WTC11 (cell line): ENCODE results near the gene CAMTA1. TPM values are rescaled to one million over a fixed set of nuclear protein-coding genes. Genes with fewer than 3 reads are reported as not detected.
A peak's percentile ranks its signal among the peaks of the same experiment; 100 is the strongest.

Experiments used
- ATAC-seq: fragments of 200-7000 bp; cut with Tn5 transposase; 2 replicates; pipeline ENCODE4 v1.10.0; 2021; ENCODE audit warnings: mild to moderate bottlenecking, moderate library complexity
- CTCF ChIA-PET: fragments of 300-600 bp; sonication (Branson Sonifier 250); formaldehyde crosslinking; loops from one replicate; lab custom pipeline; 2021; ENCODE audit warnings: antibody characterized with exemption; lab: Charles Lee
- POLR2A ChIA-PET: fragments of 350-600 bp; sonication (Branson Sonifier 250); formaldehyde crosslinking; loops from one replicate; lab custom pipeline; 2021; ENCODE audit warnings: antibody characterized with exemption; lab: Charles Lee
- DNase-seq: peaks from one replicate; pipeline ENCODE4 v3.0.0; 2021; ENCODE audit warnings: low spot score
- H3K27ac Mint-ChIP-seq: 2 replicates; pipeline ENCODE4 v1.8.0; 2021; ENCODE audit warnings: mixed read lengths
- H3K27me3 Mint-ChIP-seq: 2 replicates; pipeline ENCODE4 v1.8.0; 2021; ENCODE audit warnings: low read depth, mild to moderate bottlenecking, moderate library complexity, mixed read lengths
- H3K36me3 Mint-ChIP-seq: 2 replicates; pipeline ENCODE4 v1.8.0; 2021; ENCODE audit warnings: mixed read lengths
- H3K4me1 Mint-ChIP-seq: 2 replicates; pipeline ENCODE4 v1.8.0; 2022; ENCODE audit warnings: mixed read lengths
- H3K4me3 Mint-ChIP-seq: 2 replicates; pipeline ENCODE4 v1.8.0; 2021; ENCODE audit warnings: mild to moderate bottlenecking, moderate library complexity, mixed read lengths
- H3K9me3 Mint-ChIP-seq: 2 replicates; pipeline ENCODE4 v1.8.0; 2021; ENCODE audit warnings: mixed read lengths
- AFF4 ChIP-seq: sonication (generic); formaldehyde crosslinking; IDR thresholded peaks from 2 replicates; pipeline ENCODE4 v1.8.1; 2023; ENCODE audit warnings: mild to moderate bottlenecking, missing genetic modification reagents, borderline replicate concordance
- CDX4 ChIP-seq: fragments of 250-450 bp; sonication (Bioruptor Pico); IDR thresholded peaks from 2 replicates; pipeline ENCODE4 v1.9.0; 2021; ENCODE audit warnings: moderate library complexity, mild to moderate bottlenecking, inconsistent platforms, borderline replicate concordance
- GRHL2 ChIP-seq: fragments of 250-450 bp; sonication (Bioruptor Pico); IDR thresholded peaks from 2 replicates; pipeline ENCODE4 v1.8.0; 2022; ENCODE audit warnings: mild to moderate bottlenecking, moderate library complexity; ENCODE audit not compliant: insufficient replicate concordance, severe bottlenecking
- HMGXB4 ChIP-seq: sonication (generic); formaldehyde crosslinking; IDR thresholded peaks from 2 replicates; pipeline ENCODE4 v1.8.1; 2023; ENCODE audit warnings: mild to moderate bottlenecking, moderate library complexity, missing genetic modification reagents
- NR2C2 ChIP-seq: sonication (generic); formaldehyde crosslinking; IDR thresholded peaks from 2 replicates; pipeline ENCODE4 v1.8.0; 2022; ENCODE audit warnings: mild to moderate bottlenecking, missing genetic modification reagents
- RELA ChIP-seq: sonication (generic); formaldehyde crosslinking; IDR thresholded peaks from 2 replicates; pipeline ENCODE4 v1.8.1; 2022; ENCODE audit warnings: missing genetic modification reagents, mild to moderate bottlenecking, borderline replicate concordance
- USF1 ChIP-seq: sonication (generic); formaldehyde crosslinking; IDR thresholded peaks from 2 replicates; pipeline ENCODE4 v1.8.0; 2022; ENCODE audit warnings: mild to moderate bottlenecking, missing genetic modification reagents
- ZNF232 ChIP-seq: sonication (generic); formaldehyde crosslinking; IDR thresholded peaks from 2 replicates; pipeline ENCODE4 v1.8.0; 2022; ENCODE audit warnings: mild to moderate bottlenecking, missing genetic modification reagents
- ZNF512 ChIP-seq: sonication (generic); formaldehyde crosslinking; IDR thresholded peaks from 2 replicates; pipeline ENCODE4 v1.8.1; 2022; ENCODE audit warnings: missing genetic modification reagents, borderline replicate concordance
- total RNA-seq: library from RNA; stranded (reverse); gene quantifications from 3 replicates; pipeline ENCODE4 v1.2.3, GENCODE V29; 2021
- TF ChIP-seq, protein P1 (sequence below): sonication (generic); formaldehyde crosslinking; IDR thresholded peaks from 2 replicates; pipeline ENCODE4 v1.8.1; 2022; ENCODE audit warnings: mild to moderate bottlenecking, moderate library complexity, missing genetic modification reagents
- TF ChIP-seq, protein P2 (sequence below): sonication (generic); formaldehyde crosslinking; IDR thresholded peaks from 2 replicates; pipeline ENCODE4 v1.8.0; 2023; ENCODE audit warnings: mild to moderate bottlenecking, missing genetic modification reagents
- TF ChIP-seq, protein P3 (sequence below): sonication (generic); formaldehyde crosslinking; IDR thresholded peaks from 2 replicates; pipeline ENCODE4 v1.8.1; 2023; ENCODE audit warnings: mild to moderate bottlenecking, missing genetic modification reagents, moderate library complexity

The CAMTA1 gene
- total RNA-seq, 1 experiment from 2014 or later, result 86.4 TPM

GRCh38 chr1:7770997-7771822, 986.0 kb downstream of the CAMTA1 start, which contains the start of gene VAMP3 (continued):
- TF ChIP-seq USF1 (CRISPR knock-in tag) (no peak), ZNF232 (CRISPR knock-in tag) (0 out of 2 replicates have a peak, but pooled peaks have one; percentile 48)
- TF ChIP-seq, protein P1, sequence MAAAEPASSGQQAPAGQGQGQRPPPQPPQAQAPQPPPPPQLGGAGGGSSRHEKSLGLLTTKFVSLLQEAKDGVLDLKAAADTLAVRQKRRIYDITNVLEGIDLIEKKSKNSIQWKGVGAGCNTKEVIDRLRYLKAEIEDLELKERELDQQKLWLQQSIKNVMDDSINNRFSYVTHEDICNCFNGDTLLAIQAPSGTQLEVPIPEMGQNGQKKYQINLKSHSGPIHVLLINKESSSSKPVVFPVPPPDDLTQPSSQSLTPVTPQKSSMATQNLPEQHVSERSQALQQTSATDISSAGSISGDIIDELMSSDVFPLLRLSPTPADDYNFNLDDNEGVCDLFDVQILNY (CRISPR knock-in tag), result peak; percentile 49; the same call in 1 of the 2 replicates
- TF ChIP-seq, protein P2, sequence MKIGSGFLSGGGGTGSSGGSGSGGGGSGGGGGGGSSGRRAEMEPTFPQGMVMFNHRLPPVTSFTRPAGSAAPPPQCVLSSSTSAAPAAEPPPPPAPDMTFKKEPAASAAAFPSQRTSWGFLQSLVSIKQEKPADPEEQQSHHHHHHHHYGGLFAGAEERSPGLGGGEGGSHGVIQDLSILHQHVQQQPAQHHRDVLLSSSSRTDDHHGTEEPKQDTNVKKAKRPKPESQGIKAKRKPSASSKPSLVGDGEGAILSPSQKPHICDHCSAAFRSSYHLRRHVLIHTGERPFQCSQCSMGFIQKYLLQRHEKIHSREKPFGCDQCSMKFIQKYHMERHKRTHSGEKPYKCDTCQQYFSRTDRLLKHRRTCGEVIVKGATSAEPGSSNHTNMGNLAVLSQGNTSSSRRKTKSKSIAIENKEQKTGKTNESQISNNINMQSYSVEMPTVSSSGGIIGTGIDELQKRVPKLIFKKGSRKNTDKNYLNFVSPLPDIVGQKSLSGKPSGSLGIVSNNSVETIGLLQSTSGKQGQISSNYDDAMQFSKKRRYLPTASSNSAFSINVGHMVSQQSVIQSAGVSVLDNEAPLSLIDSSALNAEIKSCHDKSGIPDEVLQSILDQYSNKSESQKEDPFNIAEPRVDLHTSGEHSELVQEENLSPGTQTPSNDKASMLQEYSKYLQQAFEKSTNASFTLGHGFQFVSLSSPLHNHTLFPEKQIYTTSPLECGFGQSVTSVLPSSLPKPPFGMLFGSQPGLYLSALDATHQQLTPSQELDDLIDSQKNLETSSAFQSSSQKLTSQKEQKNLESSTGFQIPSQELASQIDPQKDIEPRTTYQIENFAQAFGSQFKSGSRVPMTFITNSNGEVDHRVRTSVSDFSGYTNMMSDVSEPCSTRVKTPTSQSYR (CRISPR knock-in tag), result no peak

- peak overlapping the region; percentile 79; the same call in 1 of the 2 replicates for H3K27ac Mint-ChIP-seq
- CTCF ChIA-PET, result interaction anchor here (0.6 to 2.9 kb wide), 5 partner anchors 17 to 809 kb away, joined by 4 to 24 read pairs (median 10); no protein-coding TSS in a partner anchor
These were observed 986.6 kb downstream of the CAMTA1 start for GRCh38 chr1:7771823-7772299.

GRCh38 chr1:7777591-7777990, 992.3 kb downstream of the CAMTA1 start:
- no peak for DNase-seq
- TF ChIP-seq RELA (CRISPR knock-in tag), result no peak
- no peak for TF ChIP-seq ZNF512
- TF ChIP-seq, protein P3, sequence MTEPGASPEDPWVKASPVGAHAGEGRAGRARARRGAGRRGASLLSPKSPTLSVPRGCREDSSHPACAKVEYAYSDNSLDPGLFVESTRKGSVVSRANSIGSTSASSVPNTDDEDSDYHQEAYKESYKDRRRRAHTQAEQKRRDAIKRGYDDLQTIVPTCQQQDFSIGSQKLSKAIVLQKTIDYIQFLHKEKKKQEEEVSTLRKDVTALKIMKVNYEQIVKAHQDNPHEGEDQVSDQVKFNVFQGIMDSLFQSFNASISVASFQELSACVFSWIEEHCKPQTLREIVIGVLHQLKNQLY (CRISPR knock-in tag), result no peak
- TF ChIP-seq AFF4, result no peak
- TF ChIP-seq CDX4 (CRISPR knock-in tag), result no peak
- no peak for TF ChIP-seq NR2C2 (CRISPR knock-in tag)

More at GRCh38 chr1:7771823-7772299, 986.6 kb downstream of the CAMTA1 start:
- DNase-seq (no peak), ATAC-seq (no peak)
- no peaks in the 10 kb centered on the region for H3K27me3 Mint-ChIP-seq
- peaks cover 23% of the 10 kb centered on the region for H3K36me3 Mint-ChIP-seq
- no peaks in the 10 kb centered on the region for H3K9me3 Mint-ChIP-seq
- peaks cover 15% of the 10 kb centered on the region for H3K4me1 Mint-ChIP-seq
- POLR2A ChIA-PET, result interaction anchor here (1.0 to 1.6 kb wide), 2 partner anchors 11 to 12 kb away, joined by 3 to 7 read pairs; partner anchors contain the start of gene PER3
- TF ChIP-seq GRHL2 (no peak), HMGXB4 (0 out of 2 replicates have a peak, but pooled peaks have one; percentile 13)
- H3K4me3 Mint-ChIP-seq, result peak overlapping the region; percentile 86

More at GRCh38 chr1:7777591-7777990, 992.3 kb downstream of the CAMTA1 start:
- Mint-ChIP-seq H3K36me3 (peaks cover 48% of the 10 kb centered on the region), H3K4me1 (no peaks in the 10 kb centered on the region; the same call in 1 of the 2 replicates), H3K9me3 (no peaks in the 10 kb centered on the region), H3K4me3 (no peak overlapping the region), H3K27me3 (no peaks in the 10 kb centered on the region), H3K27ac (no peak overlapping the region)
- ChIA-PET CTCF (no interaction called here), POLR2A (no interaction called here)
- ATAC-seq, result no peak
